Psoas muscle (tissue), 8 donors: Measurements from ENCODE around the gene KRTAP2-2. TPM values are rescaled to one million over a fixed set of nuclear protein-coding genes. Genes with fewer than 3 reads are reported as not detected.

ENCODE experiments used
- ATAC-seq, 4 donors: fragments of 200-7000 bp; cut with Tn5 transposase; one replicate each; pipeline ENCODE4 v1.9.1; 2020; ENCODE audit warnings: moderate library complexity in 3 of 4, mild to moderate bottlenecking in 2 of 4
- DNase-seq, 2 donors: peaks; one replicate each; pipeline ENCODE4 v3.0.0-alpha.2; 2020
- H3K27ac ChIP-seq: fragments of 200-600 bp; one replicate; pipeline ENCODE4 v1.8.0; 2022
- H3K27me3 ChIP-seq, 3 donors: fragments of 200-600 bp in 1 of 3; one replicate each; pipeline versions ENCODE4 v1.6.1 to v1.8.0; 2013 to 2022; ENCODE audit warnings: low read length in 2 of 3, mild to moderate bottlenecking in 2 of 3, moderate library complexity in 1 of 3; ENCODE audit not compliant: insufficient read depth in 3 of 3
- H3K36me3 ChIP-seq, 2 donors: fragments of 200-600 bp in 1 of 2; one replicate each; pipeline versions ENCODE4 v1.6.1 to v1.8.0; 2013 to 2022; ENCODE audit warnings: low read depth in 1 of 2, mild to moderate bottlenecking in 1 of 2, moderate library complexity in 1 of 2; ENCODE audit not compliant: insufficient read depth in 1 of 2
- H3K4me1 ChIP-seq: fragments of 200-600 bp; one replicate; pipeline ENCODE4 v1.8.0; 2022
- H3K4me3 ChIP-seq: fragments of 200-600 bp; one replicate; pipeline ENCODE4 v1.8.0; 2022; ENCODE audit warnings: mild to moderate bottlenecking
- H3K9me3 ChIP-seq: fragments of 200-600 bp; one replicate; pipeline ENCODE4 v1.8.0; 2022
- WGBS, 3 donors: extraction: QIAGEN DNeasy Blood & Tissue Kit; methylation state at CpG; one replicate each; pipeline versions ENCODE4 v1.1.6 to v1.1.7; 2013; 5-methylcytosine and 5-hydroxymethylcytosine counted together
- intact Hi-C, 2 donors: fragments of 100-400 bp; cut with DNase I; formaldehyde crosslinking; loops; one replicate each; pipeline versions ENCODE4 v1.11.0 to v1.14.2; 2022
- polyA plus RNA-seq, 3 donors: library from polyadenylated mRNA; stranded (reverse); fragments of 200-250 nt; gene quantifications; one replicate each; pipeline ENCODE4 v1.2.3, GENCODE V29; 2013
- total RNA-seq, 4 donors: library from RNA; stranded (reverse); fragmentation: NEBNext Ultra II Directional in 2 of 4; extraction: Animal tissue kit (Norgen Biotek cat#: 25700) in 2 of 4; gene quantifications; one replicate each; pipeline versions ENCODE4 v1.2.1 to v1.2.4, GENCODE V29; 2021 to 2023
- TF ChIP-seq, protein P1 (sequence below): fragments of 200-600 bp; IDR thresholded peaks from one replicate; pipeline ENCODE4 v1.8.0; 2022; ENCODE audit warnings: antibody characterized with exemption
- donor health status: healthy with polysubstance abuse.
- donor health status: DM: no; HTN: no; CAD: no; lungs with moderate emphysema.
- donor health status: Bipolar disorder and iron deficiency.
- donor health status: healthy.
- donor health status: DM: yes; HTN: yes; CAD: no.
- donor health status: DM: no; HTN: no; CAD: no.
- donor health status: DM: no; HTN: no; CAD: no.
- donor health status: DM: yes; HTN: yes; CAD: no.

KRTAP2-2 gene
- total and polyA plus RNA-seq, 7 donors: not detected

GRCh38 chr17:41012326-41013120, 42.5 kb downstream of the KRTAP2-2 start:
- intact Hi-C loops: no loop called here
- Histone ChIP-seq H3K4me3 (no peak overlapping the region), H3K36me3 (no peaks in the 10 kb centered on the region), H3K4me1 (no peaks in the 10 kb centered on the region), H3K9me3 (no peaks in the 10 kb centered on the region), H3K27me3 (peaks cover 0 to 4% (median 0%) of the 10 kb centered on the region in 3 donors), H3K27ac (no peak overlapping the region)
- TF ChIP-seq, protein P1, sequence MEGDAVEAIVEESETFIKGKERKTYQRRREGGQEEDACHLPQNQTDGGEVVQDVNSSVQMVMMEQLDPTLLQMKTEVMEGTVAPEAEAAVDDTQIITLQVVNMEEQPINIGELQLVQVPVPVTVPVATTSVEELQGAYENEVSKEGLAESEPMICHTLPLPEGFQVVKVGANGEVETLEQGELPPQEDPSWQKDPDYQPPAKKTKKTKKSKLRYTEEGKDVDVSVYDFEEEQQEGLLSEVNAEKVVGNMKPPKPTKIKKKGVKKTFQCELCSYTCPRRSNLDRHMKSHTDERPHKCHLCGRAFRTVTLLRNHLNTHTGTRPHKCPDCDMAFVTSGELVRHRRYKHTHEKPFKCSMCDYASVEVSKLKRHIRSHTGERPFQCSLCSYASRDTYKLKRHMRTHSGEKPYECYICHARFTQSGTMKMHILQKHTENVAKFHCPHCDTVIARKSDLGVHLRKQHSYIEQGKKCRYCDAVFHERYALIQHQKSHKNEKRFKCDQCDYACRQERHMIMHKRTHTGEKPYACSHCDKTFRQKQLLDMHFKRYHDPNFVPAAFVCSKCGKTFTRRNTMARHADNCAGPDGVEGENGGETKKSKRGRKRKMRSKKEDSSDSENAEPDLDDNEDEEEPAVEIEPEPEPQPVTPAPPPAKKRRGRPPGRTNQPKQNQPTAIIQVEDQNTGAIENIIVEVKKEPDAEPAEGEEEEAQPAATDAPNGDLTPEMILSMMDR: no peak
- ATAC-seq (no peak), DNase-seq (no peak)
- 43 to 54% (median 44%) methylated on average over 6 of the region's 6 CpGs for WGBS, 3 donors

GRCh38 chr17:41010441-41010840, 44.6 kb downstream of the KRTAP2-2 start:
- no peaks in the 10 kb centered on the region for H3K9me3 ChIP-seq
- DNase-seq (no peak), ATAC-seq (no peak)
- H3K36me3 ChIP-seq: no peaks in the 10 kb centered on the region
- H3K27me3 ChIP-seq: peaks cover 0 to 7% (median 5%) of the 10 kb centered on the region in 3 donors
- H3K27ac ChIP-seq: no peak overlapping the region
- intact Hi-C loops: no loop called here
- no peak overlapping the region for H3K4me3 ChIP-seq
- no peaks in the 10 kb centered on the region for H3K4me1 ChIP-seq
- TF ChIP-seq, protein P1: no peak

DNA sequence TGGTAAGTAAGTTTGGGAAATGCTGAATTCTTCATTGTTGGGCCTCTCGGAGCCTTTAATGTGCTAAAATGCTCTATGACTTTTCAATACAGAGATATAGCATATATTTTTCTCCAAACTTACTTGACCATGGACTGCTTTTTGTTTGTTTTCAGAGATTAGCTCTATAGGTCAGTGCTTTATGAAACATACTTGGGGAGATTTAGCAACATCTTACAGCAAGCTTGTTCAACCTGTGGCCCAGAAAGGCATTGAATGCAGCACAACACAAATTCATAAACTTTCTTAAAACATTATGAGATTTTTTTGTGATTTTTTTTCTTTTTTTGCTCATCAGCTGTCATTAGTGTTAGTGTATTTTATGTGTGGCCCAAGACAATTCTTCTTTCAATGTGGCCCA, 45.1 kb downstream of the KRTAP2-2 start:
- no peaks in the 10 kb centered on the region for H3K36me3 ChIP-seq
- no peak for ATAC-seq
- DNase-seq: no peak
- TF ChIP-seq, protein P1: no peak
- no peaks in the 10 kb centered on the region for H3K9me3 ChIP-seq
- intact Hi-C loops: no loop called here
- H3K4me1 ChIP-seq: no peaks in the 10 kb centered on the region
- WGBS, 3 donors: 92 to 97% (median 97%) methylated on average over 1 of the region's 1 CpG
- H3K27me3 ChIP-seq: peaks cover 0 to 7% (median 5%) of the 10 kb centered on the region in 3 donors
- H3K27ac ChIP-seq: no peak overlapping the region
- no peak overlapping the region for H3K4me3 ChIP-seq

- 60 to 72% (median 63%) methylated on average over 4 of the region's 4 CpGs for WGBS, 3 donors
- ATAC-seq (no peak), DNase-seq (no peak)
- no peak overlapping the region for H3K4me3 ChIP-seq
- H3K36me3 ChIP-seq: no peaks in the 10 kb centered on the region
- intact Hi-C loops: no loop called here
- peaks cover 0 to 7% (median 5%) of the 10 kb centered on the region in 3 donors for H3K27me3 ChIP-seq
- no peaks in the 10 kb centered on the region for H3K4me1 ChIP-seq
- no peaks in the 10 kb centered on the region for H3K9me3 ChIP-seq
- H3K27ac ChIP-seq: no peak overlapping the region
- TF ChIP-seq, protein P1: no peak
Measured at GRCh38 chr17:41009301-41009760, 45.7 kb downstream of the KRTAP2-2 start.
